ENCODE data around the gene CYBC1. TPM values are rescaled to one million over a fixed set of nuclear protein-coding genes. Genes with fewer than 3 reads are reported as not detected.

CYBC1 gene
- polyA plus RNA-seq, 1 donor from 2014 or later: 66.6 TPM

Small RNAs within 50 kb of the gene (small RNA-seq; reads per million reads assigned to genes)
- 0 to 1.2 (median 0) reads per million in 3 experiments for gene RF00019

Other genes starting within 250 kb of the CYBC1 start
- 70.9 and 78.6 TPM in 2 replicates for gene CCDC57, start 237.9 kb downstream of the CYBC1 start, polyA plus RNA-seq
- 0.56 and 0.98 TPM in 2 replicates for gene SLC16A3, start 221.7 kb downstream of the CYBC1 start, polyA plus RNA-seq
- gene CSNK1D, start 177.1 kb downstream of the CYBC1 start, polyA plus RNA-seq: 29.9 and 41.6 TPM in 2 replicates
- gene CD7, start 133.1 kb downstream of the CYBC1 start, polyA plus RNA-seq: not detected in 2 replicates
- gene SECTM1, start 117.0 kb downstream of the CYBC1 start, polyA plus RNA-seq: not detected in 2 replicates
- gene TEX19, start 91.5 kb downstream of the CYBC1 start, polyA plus RNA-seq: not detected in 2 replicates
- gene UTS2R, start 79.0 kb downstream of the CYBC1 start, polyA plus RNA-seq: not detected in 2 replicates
- gene HEXD, start 32.4 kb downstream of the CYBC1 start, polyA plus RNA-seq: 72.8 and 93.2 TPM in 2 replicates
- 14.3 and 22.6 TPM in 2 replicates for gene OGFOD3, start 32.2 kb downstream of the CYBC1 start, polyA plus RNA-seq
- gene NARF, start 8.0 kb upstream of the CYBC1 start, polyA plus RNA-seq: 218 and 243 TPM in 2 replicates
- 24.4 and 29.4 TPM in 2 replicates for gene FOXK2, start 69.0 kb upstream of the CYBC1 start, polyA plus RNA-seq
- 131 and 137 TPM in 2 replicates for gene WDR45B, start 197.7 kb upstream of the CYBC1 start, polyA plus RNA-seq
- 37.2 and 37.8 TPM in 2 replicates for gene RAB40B, start 247.9 kb upstream of the CYBC1 start, polyA plus RNA-seq

Data from neural cell (in vitro differentiated cells).